Measurements from ENCODE around the gene CFAP73.

The CFAP73 gene

DNA sequence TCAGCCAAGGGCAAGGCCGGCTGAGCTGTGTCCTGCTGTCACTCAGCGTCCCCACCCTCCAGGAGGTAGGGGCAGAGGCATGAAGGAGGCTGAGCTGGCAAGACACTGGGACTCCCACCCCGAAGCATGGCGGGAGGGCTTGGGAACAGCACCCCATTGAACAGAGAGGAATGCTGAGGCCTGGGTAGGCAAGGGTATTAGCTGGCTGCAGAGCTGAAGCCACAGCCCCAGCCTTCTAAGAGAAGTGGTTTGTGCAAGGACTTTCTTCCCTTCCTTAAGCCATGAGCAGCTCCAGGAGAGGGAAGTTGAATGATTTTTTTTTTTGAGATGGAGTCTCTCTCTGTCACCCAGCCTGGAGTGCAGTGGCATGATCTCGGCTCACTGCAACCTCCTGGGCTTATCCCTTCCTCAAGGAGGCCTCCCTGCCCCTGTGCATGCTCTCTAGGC, 6.6 kb upstream of the CFAP73 start:
- TF ChIP-seq, protein P1, sequence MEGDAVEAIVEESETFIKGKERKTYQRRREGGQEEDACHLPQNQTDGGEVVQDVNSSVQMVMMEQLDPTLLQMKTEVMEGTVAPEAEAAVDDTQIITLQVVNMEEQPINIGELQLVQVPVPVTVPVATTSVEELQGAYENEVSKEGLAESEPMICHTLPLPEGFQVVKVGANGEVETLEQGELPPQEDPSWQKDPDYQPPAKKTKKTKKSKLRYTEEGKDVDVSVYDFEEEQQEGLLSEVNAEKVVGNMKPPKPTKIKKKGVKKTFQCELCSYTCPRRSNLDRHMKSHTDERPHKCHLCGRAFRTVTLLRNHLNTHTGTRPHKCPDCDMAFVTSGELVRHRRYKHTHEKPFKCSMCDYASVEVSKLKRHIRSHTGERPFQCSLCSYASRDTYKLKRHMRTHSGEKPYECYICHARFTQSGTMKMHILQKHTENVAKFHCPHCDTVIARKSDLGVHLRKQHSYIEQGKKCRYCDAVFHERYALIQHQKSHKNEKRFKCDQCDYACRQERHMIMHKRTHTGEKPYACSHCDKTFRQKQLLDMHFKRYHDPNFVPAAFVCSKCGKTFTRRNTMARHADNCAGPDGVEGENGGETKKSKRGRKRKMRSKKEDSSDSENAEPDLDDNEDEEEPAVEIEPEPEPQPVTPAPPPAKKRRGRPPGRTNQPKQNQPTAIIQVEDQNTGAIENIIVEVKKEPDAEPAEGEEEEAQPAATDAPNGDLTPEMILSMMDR (IDR thresholded peaks at IDR 0.05; ENCODE audit: low read depth, low read length), result no peak
- H3K4me3 ChIP-seq (ENCODE audit: low read depth, low read length), result no peak overlapping the region

DNA sequence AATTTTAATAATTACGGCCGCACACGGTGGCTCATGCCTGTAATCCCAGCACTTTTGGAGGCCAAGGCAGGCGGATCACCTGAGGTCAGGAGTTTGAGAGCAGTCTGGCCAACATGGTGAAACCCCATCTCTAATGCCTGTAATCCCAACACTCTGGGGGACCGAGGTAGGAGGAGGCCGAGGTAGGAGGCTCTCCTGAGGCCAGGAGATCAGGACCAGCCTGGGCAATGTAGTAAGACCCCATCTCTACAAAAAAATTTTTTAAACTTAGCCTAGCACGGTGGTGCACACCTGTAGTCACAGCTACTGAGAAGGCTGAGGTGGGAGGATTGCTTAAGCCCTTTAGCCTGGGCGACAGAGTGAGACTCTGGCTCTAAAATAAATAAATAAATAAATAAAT, 5.6 kb upstream of the CFAP73 start:
- H3K4me3 ChIP-seq (ENCODE audit: low read depth, low read length), result no peak overlapping the region
- TF ChIP-seq, protein P1 (IDR thresholded peaks at IDR 0.05; ENCODE audit: low read depth, low read length), result no peak

DNA sequence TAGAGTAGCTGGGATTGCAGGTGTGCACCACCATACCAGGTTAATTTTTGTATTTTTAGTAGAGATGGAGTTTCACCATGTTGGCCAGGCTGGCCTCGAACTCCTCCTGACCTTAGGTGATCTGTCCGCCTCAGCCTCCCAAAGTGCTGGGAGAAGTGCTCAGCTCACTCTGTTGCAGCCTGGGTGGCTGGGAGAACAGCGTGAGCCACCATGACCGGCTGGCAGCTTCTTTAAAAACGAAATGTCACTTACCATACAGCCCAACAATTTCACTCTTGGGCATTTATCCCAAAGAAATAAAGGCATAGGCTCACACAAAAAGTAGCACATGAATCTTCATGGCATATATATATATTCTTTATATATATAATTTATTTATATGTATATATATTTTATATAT, 4.7 kb upstream of the CFAP73 start:
- TF ChIP-seq, protein P1 (IDR thresholded peaks at IDR 0.05; ENCODE audit: low read depth, low read length), result no peak
- no peak overlapping the region for H3K4me3 ChIP-seq (ENCODE audit: low read depth, low read length)

DNA sequence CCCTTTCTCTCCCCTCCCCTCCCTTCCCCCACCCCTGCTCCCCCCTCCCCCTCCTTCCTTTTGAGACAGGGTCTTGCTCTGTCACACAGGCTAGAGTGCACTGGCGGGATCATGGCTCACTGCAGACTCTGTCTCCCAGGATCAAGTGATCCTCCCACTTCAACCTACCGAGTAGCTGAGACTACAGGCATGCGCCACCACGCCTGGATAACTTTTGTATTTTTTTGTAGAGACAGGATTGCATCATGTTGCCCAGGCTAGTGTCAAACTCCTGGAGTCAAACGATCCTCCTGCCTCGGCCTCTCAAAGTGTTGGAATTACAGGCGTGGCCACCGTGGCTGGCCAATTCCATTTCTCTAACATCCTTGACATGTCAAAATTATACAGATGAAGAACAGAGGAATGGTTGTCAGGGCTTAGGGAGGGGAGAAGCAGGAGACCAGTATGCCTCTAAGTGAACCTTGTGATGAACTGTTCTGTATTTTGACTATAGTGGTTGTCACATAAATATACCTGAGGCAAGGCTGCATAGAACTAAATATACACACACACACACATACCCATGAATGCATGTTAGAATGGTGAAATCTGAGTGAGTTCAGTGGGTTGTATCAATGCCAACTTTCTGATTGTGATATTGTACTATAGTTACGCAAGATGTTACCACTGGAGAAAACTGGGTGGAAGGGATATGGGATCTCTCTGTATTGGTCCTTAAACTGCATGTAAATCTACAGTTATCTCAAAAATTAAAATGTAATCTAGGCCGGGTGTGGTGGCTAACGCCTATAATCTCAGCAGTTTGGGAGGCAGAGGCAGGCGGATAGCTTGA, 3.6 kb upstream of the CFAP73 start:
- no peak overlapping the region for H3K4me3 ChIP-seq (ENCODE audit: low read depth, low read length)
- TF ChIP-seq, protein P1 (IDR thresholded peaks at IDR 0.05; ENCODE audit: low read depth, low read length), result no peak

DNA sequence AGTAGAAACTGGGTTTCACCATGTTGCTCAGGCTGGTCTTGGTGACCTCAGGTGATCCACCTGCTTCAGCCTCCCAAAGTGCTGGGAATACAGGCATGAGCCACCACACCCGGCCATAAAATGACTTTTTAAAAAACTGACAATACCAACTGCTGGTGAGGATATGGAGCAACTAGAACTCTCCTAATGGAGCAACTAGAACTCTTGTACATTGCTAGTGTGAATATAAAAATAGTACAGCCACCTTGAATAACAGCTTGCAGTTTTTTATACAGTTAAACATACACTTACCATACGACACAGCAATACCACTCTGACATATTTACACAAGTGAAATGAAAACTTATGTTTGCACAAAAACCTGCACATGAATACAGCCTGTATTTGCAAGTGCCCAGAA, 2.5 kb upstream of the CFAP73 start:
- no peak overlapping the region for H3K4me3 ChIP-seq (ENCODE audit: low read depth, low read length)
- TF ChIP-seq, protein P1 (IDR thresholded peaks at IDR 0.05; ENCODE audit: low read depth, low read length), result no peak

DNA sequence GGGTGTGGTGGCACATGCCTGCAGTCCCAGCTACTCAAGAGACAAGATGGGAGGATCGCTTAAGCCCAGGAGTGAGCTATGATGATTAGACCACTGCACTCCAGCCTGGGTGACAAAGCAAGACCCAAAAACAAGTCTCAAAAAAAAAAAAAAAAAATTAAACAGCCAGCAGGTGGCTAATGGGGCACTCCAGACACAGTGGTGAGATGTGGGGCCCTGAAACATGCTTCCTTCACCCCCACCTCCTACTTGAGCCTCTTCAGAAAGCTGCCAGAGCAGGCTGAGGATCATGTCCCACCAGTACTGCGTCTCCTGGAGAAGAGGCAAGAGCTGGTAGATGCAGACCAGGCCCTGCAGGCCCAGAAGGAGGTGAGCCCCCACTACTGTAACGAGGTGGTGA, 2.1 kb downstream of the CFAP73 start:
- TF ChIP-seq, protein P1 (IDR thresholded peaks at IDR 0.05; ENCODE audit: low read depth, low read length), result no peak

DNA sequence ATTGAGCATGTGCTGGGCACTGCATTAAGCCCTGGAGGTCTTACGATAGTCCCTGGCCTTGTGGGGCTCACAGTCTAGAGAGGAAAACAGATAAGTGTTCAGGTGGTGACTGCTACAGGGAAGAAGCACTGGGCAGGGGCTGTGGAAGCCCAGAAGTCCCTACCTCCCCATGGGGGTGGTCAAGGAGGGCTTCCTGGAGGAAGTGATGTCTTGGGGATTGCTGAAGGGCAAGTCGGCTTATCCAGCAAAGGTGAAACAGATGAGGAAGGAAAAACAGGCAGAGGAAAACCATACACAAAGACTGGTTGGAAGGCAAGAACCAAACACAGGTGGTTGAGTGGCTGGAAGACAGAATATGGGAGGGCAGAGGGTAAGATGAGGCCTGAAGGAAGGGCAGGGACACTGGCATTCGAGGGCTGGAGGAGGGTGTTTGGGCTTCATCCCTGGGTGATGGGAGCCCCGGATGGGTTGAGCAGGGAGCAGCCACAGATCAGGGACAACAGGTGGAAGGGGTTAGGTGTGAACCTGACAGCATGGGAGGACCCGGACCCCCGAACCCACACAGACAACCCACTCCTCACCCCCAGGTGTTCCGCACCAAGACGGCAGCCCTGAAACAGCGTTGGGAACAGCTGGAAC, 2.8 kb downstream of the CFAP73 start:
- TF ChIP-seq, protein P1 (IDR thresholded peaks at IDR 0.05; ENCODE audit: low read depth, low read length), result no peak
- H3K4me3 ChIP-seq (ENCODE audit: low read depth, low read length), result no peak overlapping the region

More for the DNA sequence above, 2.1 kb downstream of the CFAP73 start:
- H3K4me3 ChIP-seq (ENCODE audit: low read depth, low read length), result no peak overlapping the region
